Mucosa of rectum (tissue), 2 donors: ENCODE data around the gene TMEM255B.
A peak's percentile ranks its signal among the peaks of the same experiment; 100 is the strongest.

ENCODE experiments used
- H3K27ac ChIP-seq, 2 donors: one replicate each; pipeline ENCODE4 v1.7.0; 2013; ENCODE audit warnings: inconsistent platforms in 2 of 2, low read depth in 2 of 2, low read length in 2 of 2
- H3K27me3 ChIP-seq, 2 donors: one replicate each; pipeline ENCODE4 v1.7.0; 2013; ENCODE audit warnings: low read length in 2 of 2; ENCODE audit not compliant: control insufficient read depth in 2 of 2, insufficient read depth in 2 of 2
- H3K36me3 ChIP-seq, 2 donors: one replicate each; pipeline ENCODE4 v1.7.0; 2013; ENCODE audit warnings: low read length in 2 of 2; ENCODE audit not compliant: control insufficient read depth in 2 of 2, insufficient read depth in 2 of 2
- H3K4me1 ChIP-seq, 2 donors: one replicate each; pipeline ENCODE4 v1.7.0; 2013; ENCODE audit warnings: low read length in 2 of 2, mild to moderate bottlenecking in 1 of 2; ENCODE audit not compliant: control insufficient read depth in 2 of 2, insufficient read depth in 2 of 2
- H3K4me3 ChIP-seq, 2 donors: one replicate each; pipeline ENCODE4 v1.7.0; 2013; ENCODE audit warnings: low read length in 2 of 2
- H3K9ac ChIP-seq, 2 donors: one replicate each; pipeline ENCODE4 v1.7.0; 2013; ENCODE audit warnings: low read length in 2 of 2, low read depth in 1 of 2, mild to moderate bottlenecking in 1 of 2
- H3K9me3 ChIP-seq, 2 donors: one replicate each; pipeline ENCODE4 v1.7.0; 2013; ENCODE audit warnings: low read length in 2 of 2; ENCODE audit not compliant: control insufficient read depth in 2 of 2
- donor health status: healthy.
- donor health status: Normal muscosa, but diverticular disease.

The TMEM255B gene

DNA sequence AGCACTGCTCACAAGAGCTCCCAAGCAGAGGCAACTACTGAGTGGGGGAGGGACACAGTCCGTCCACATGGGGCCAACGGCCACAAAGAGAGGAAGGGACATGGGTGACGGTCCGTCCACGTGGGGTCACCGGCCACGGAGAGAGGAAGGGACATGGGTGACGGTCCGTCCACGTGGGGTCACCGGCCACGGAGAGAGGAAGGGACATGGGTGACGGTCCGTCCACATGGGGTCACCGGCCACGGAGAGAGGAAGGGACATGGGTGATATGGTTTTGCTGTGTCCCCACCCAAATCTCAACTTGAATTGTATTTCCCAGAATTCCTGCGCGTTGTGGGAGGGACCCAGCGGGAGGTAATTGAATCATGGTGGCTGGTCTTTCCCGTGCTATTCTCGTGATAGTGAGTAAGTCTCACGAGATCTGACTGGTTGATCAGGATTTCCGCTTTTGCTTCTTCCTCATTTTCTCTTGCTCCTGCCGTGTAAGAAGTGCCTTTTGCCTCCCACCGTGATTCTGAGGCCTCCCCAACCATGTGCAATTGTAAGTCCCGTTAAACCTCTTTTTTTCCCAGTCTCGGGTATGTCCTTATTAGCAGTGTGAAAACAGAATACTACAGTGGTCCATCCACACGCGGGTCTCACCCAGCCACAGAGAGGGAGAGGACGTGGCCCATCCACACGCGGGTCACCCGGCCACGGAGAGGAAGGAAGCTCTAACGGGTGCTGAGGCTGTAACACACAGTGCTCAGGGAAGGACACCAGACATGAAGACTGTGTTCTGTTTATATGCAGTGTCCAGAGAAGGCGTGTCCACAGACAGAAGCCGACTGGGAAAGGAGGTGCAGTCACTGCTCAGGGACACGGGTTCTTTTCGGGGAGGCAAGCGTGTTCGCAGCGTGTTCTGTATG is 56.4 kb downstream of the TMEM255B start:
- no peaks in the 10 kb centered on the region for H3K9me3 ChIP-seq
- H3K27ac ChIP-seq = no peak overlapping the region
- peak overlapping the region in 1 of 2 donors; percentile 10 for H3K9ac ChIP-seq
- peaks cover 2 to 3% of the 10 kb centered on the region in 2 donors for H3K4me1 ChIP-seq
- no peaks in the 10 kb centered on the region for H3K27me3 ChIP-seq
- peak overlapping the region; percentile 46 to 71 for H3K4me3 ChIP-seq
- no peaks in the 10 kb centered on the region for H3K36me3 ChIP-seq

DNA sequence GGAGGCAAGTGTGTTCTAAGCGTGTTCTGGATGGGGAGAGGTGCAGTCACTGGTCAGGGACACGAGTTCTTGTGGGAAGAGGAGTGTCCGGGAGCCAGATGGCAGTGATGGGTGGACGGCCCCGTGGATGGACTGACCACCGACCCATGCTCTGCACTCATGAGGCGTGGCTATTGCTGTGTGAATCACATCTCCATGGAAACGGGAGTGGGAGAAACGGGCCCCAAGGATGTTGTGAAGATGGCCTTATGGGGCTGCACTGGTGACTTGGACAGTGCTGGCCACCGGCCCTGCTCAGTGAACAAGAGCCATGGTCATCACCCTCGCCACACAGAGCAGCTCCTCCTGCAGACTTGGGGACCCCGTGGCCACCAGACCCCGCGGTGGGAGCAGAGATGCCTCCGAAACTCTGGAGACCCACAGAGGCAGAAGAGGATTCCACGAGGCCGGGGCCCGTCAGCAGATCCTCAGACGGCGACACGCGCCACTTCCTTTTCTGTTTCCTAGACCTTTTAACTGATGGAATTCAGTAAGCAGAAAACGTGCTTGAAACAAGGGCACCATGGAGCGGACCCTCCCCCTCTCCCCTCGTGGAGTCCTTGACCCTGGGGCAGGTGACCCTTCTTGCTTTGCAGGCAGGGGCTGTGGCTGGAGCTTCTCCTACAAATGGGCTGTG is 57.4 kb downstream of the TMEM255B start:
- peaks cover 0 to 2% of the 10 kb centered on the region in 2 donors for H3K36me3 ChIP-seq
- H3K4me1 ChIP-seq = peaks cover 4 to 5% of the 10 kb centered on the region in 2 donors
- H3K27ac ChIP-seq = no peak overlapping the region
- H3K4me3 ChIP-seq = peak overlapping the region in 1 of 2 donors; percentile 71
- no peaks in the 10 kb centered on the region for H3K9me3 ChIP-seq
- H3K27me3 ChIP-seq = no peaks in the 10 kb centered on the region
- H3K9ac ChIP-seq = no peak overlapping the region

DNA sequence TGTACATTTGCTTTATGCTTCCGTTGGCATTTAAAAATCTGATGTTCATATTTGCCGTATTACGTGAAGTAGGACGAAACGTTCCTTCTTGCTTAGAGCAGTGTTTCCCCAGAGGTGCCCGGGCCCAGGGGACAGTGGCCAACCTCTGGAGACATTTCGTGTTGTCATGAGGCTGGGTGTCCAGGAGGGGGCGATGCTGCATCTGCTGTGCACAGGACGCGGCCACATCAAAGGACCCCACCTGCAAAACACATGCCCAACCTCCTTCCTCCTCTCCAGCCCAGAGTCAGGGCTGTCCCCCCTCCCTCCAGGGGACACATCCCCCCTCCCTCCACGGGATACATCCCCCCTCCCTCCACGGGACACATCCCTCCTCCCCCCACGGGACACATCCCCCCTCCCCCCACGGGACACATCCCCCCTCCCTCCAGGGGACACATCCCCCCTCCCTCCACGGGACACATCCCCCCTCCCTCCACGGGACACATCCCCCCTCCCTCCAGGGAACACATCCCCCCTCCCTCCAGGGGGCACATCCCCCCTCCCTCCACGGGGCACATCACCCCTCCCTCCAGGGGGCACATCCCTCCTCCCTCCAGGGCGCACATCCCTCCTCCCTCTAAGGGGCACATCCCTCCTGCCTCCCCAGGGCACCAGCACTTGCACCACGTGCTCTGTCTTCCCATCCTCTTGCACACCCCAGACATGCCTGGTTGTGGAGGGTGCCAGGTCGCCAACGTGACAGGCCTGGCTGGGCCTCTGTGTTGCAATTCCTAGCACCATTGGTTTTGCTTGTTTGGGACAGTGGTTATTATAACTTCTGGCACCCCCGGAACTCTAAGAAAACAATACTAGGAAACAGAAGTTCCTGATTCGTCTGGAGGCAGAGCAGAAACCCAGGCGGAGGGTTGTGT is 58.2 kb downstream of the TMEM255B start:
- H3K4me3 ChIP-seq = no peak overlapping the region
- H3K27ac ChIP-seq = no peak overlapping the region
- H3K27me3 ChIP-seq = no peaks in the 10 kb centered on the region
- H3K9me3 ChIP-seq = no peaks in the 10 kb centered on the region
- H3K4me1 ChIP-seq = peaks cover 5 to 8% of the 10 kb centered on the region in 2 donors
- H3K9ac ChIP-seq = no peak overlapping the region
- peaks cover 5 to 6% of the 10 kb centered on the region in 2 donors for H3K36me3 ChIP-seq

DNA sequence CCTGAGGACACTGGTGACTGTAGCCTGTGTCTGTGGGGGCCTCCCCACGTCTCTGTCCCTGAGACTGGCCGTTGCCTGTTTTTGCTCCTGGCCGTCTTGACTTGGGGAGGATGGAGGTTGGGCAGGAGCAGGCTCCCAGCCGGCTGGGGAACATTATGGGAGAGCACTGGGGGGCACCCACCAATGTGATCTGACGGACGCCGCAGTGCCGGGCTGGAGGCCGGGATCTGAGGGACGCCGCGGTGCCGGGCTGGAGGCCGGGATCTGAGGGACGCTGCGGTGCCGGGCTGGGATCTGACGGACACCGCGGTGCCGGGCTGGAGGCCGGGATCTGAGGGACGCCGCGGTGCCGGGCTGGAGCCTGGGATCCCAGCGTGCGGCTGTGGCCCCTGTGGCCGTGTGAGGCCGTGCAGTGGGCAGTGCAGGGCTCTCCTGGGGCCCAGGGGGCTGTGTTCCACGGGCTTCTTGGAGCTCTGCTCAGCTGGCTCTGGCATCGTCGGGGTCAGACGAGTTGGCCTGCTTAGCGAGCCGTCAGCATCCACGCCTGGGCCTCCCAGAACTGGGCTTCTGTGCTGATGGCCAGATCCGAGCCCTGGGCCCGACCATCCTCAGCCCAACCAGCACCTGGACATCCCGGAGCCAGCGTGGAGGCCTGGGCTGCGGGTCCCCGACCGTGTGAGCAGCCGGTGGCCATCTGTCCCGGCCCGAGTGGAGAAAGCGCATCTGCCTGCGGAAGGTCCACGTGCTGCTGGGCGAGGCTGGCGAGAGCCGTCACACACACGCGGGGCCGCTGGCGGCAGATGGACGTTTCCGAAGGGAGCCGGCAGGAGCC is 59.0 kb downstream of the TMEM255B start:
- no peaks in the 10 kb centered on the region for H3K27me3 ChIP-seq
- no peak overlapping the region for H3K9ac ChIP-seq
- peaks cover 5 to 8% of the 10 kb centered on the region in 2 donors for H3K4me1 ChIP-seq
- H3K36me3 ChIP-seq = peaks cover 6 to 12% of the 10 kb centered on the region in 2 donors
- no peak overlapping the region for H3K27ac ChIP-seq
- H3K9me3 ChIP-seq = no peaks in the 10 kb centered on the region
- no peak overlapping the region for H3K4me3 ChIP-seq

DNA sequence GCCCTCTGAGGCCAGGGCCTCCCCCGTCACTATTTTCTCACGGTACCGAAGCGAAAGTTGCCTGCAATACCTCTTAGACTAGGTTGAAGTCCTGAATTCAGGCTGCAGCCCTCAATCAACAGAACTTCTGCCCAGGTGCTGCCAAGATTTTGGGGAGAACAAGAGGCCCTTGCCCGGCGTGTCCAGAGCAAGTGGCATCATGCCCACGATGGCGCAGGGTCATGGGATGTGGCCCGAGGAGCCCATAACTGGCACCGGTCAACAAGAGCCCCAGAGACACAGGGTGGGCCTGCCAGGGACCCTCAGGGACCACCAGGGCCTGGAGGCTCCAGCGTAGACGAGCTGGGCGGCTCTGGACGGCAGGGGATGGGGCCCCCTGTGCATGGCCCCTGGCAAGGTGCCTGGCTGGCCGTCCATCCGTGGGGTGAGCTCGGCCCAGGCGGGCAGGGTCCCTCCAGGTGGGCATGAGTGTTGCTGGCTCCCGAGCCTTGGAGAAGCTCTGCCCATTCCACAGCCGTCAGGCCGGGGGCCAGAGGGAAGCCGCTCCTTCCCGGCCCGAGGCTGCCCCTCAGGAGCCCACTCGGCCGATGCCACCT is 59.8 kb downstream of the TMEM255B start:
- no peak overlapping the region for H3K9ac ChIP-seq
- H3K4me1 ChIP-seq = peaks cover 5 to 8% of the 10 kb centered on the region in 2 donors
- no peak overlapping the region for H3K4me3 ChIP-seq
- H3K27me3 ChIP-seq = no peaks in the 10 kb centered on the region
- H3K36me3 ChIP-seq = peaks cover 9 to 16% of the 10 kb centered on the region in 2 donors
- no peak overlapping the region for H3K27ac ChIP-seq
- H3K9me3 ChIP-seq = no peaks in the 10 kb centered on the region

DNA sequence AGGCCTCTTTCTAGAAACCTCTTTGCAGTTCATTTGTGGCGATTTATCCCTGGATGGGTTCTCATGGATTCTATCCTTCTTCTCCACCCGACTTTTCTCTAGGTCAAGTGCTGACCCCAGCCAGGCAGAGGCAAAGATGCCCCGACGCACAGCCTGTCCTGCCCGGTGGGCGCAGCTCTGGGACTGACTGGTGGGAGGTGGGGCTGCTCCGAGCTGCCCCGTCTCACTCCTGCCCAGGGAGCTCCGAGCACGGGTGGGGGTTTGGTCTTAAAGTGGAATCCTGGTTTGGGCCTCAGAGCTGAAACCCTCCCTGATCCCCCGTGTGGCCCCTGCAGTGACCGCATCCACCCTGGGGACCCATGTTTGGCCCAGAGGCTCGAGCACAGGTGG is 60.3 kb downstream of the TMEM255B start:
- Histone ChIP-seq H3K36me3 (peaks cover 10 to 17% of the 10 kb centered on the region in 2 donors), H3K9ac (no peak overlapping the region), H3K4me3 (no peak overlapping the region), H3K27me3 (no peaks in the 10 kb centered on the region), H3K27ac (no peak overlapping the region), H3K4me1 (peaks cover 5 to 8% of the 10 kb centered on the region in 2 donors), H3K9me3 (no peaks in the 10 kb centered on the region)

DNA sequence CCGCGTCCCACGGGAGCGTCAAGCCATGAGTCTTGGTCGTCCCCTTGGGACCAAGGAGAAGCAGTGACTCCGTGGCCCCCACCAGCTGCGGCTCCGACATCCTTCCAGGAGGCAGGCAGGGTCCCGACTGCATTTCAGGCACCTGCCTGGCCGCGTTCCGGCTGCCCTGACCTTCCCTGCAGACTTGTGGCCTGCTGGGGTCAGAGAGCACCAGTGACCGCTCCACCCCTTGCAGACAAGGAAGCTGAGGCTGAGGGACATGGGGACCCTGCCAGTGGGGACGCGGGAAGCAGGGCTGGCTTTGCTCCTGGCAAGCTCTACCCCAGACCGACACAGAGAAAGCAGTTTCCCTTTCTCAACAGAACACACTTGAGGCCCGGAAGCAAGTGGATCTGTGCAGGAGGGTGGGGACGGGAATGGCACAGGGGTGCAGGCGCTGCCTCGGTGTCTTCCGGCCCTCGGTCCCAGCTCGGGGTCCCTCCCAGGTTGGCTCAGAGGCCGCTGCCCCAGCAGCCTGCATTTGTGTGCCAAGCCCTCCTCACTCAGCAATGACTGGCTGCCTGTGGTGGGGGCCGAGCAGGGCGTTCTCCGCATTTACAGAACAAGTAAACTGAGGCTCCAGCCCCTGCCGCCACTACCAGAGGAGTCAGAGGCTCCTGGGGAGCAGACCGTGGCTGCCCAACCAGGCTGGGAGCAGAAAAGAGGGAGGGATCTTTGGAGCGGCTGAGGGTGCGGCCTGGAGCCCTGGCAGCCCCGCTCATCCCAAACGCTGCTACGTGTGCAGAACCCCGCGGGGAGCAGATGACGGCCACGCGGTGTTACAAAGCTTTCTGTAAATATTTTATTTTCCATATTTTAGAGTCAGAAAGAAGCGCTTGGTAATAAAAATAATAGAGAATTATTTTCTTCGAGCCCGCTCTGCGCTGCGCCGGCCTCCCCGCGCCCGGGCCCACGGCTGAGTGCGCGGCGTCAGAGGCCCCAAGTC is 61.0 kb downstream of the TMEM255B start:
- Histone ChIP-seq H3K36me3 (peaks cover 10 to 17% of the 10 kb centered on the region in 2 donors), H3K9ac (no peak overlapping the region), H3K27ac (no peak overlapping the region), H3K4me3 (no peak overlapping the region), H3K27me3 (no peaks in the 10 kb centered on the region), H3K9me3 (no peaks in the 10 kb centered on the region), H3K4me1 (peaks cover 5 to 8% of the 10 kb centered on the region in 2 donors)

DNA sequence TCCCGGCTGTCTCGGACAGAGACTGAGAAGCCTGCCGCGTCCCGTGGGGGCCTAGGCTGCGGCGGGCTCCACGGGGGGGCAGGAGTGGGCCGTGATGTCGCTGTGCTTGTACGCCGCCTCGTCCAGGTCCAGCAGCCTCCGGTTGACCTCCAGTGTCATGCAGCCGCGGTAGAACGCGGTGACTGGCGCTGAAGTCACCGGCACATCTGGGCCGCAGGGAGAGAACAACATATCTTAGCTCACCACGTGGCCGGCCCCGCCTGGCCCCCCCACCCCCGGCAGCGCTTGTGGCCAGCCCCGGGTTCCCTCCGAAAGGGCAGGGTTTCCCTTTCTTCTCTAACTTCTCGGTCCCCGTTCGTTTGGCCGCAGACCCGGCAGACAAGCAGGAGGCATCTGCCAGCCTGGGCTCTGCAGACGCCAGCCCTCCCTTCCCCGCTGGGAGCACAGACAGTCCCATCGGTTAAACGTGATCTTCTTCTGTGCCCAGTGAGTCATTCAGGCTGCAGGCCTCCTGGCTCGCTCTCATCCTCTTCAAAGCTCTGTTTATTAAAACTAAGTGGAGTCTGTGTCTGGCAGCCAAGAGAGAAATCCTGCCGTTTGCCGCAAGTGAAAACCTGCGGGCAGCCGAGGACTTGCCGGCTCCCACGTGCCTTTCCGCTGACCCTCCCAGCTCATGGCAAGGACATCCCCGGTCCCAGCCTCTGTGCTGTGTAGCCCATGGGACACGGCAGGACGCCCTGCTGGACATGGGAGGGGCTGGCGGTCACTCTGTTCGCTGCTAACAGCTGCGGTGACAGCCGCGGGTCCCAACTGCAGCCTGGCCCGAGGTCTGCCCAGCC is 62.0 kb downstream of the TMEM255B start:
- H3K4me3 ChIP-seq = no peak overlapping the region

More for the DNA sequence above, 62.0 kb downstream of the TMEM255B start:
- no peaks in the 10 kb centered on the region for H3K27me3 ChIP-seq
- H3K9me3 ChIP-seq = no peaks in the 10 kb centered on the region
- H3K36me3 ChIP-seq = peaks cover 11 to 19% of the 10 kb centered on the region in 2 donors
- H3K4me1 ChIP-seq = peaks cover 2 to 8% of the 10 kb centered on the region in 2 donors
- H3K9ac ChIP-seq = no peak overlapping the region
- H3K27ac ChIP-seq = peak overlapping the region in 1 of 2 donors; percentile 11
